ENCODE results near the gene OR8B12.

- no peak for TF ChIP-seq POLR2A (IDR thresholded peaks at IDR 0.05)
- no peak for TF ChIP-seq POLR2AphosphoS5 (IDR thresholded peaks at IDR 0.05)
- no peak for TF ChIP-seq CTCF (IDR thresholded peaks at IDR 0.05)
These were observed 43.7 kb downstream of the OR8B12 start for GRCh38 chr11:124499711-124500110.
